Measurements from ENCODE around the gene FXR2. TPM values are rescaled to one million over a fixed set of nuclear protein-coding genes. Genes with fewer than 3 reads are reported as not detected.

Gene FXR2
- total and polyA plus RNA-seq, 2 donors from 2014 or later = 29.3 to 59.2 TPM

GRCh38 chr17:7555320-7555948 lies 59.3 kb downstream of the FXR2 start:
- Histone ChIP-seq H3K9ac (ENCODE audit: low read length in 3 of 3) (no peak overlapping the region), H3K4me3 (ENCODE audit: low read length in 3 of 3) (no peak overlapping the region), H3K36me3 (ENCODE audit: control insufficient read depth in 2 of 3, insufficient read depth in 3 of 3, low read length in 3 of 3) (no peaks in the 10 kb centered on the region), H3K9me3 (ENCODE audit: control insufficient read depth in 2 of 3, insufficient read depth in 1 of 3, low read length in 3 of 3) (no peaks in the 10 kb centered on the region), H3K4me1 (ENCODE audit: control insufficient read depth in 2 of 3, insufficient read depth in 2 of 3, low read depth in 1 of 3, low read length in 3 of 3) (peaks cover under 1 to 36% (median 30%) of the 10 kb centered on the region in 3 donors), H3K27ac (ENCODE audit: low read depth in 2 of 2, low read length in 2 of 2) (no peak overlapping the region), H3K27me3 (ENCODE audit: control insufficient read depth, insufficient read depth, low read length) (no peaks in the 10 kb centered on the region)
- no peak for TF ChIP-seq CTCF (IDR thresholded peaks at IDR 0.05; ENCODE audit: borderline replicate concordance, extremely low read depth, insufficient read depth)
- intact Hi-C loops (cut with DNase I) = no loop called here
- DNase-seq (no peak), FAIRE-seq (no peak)

- no peak overlapping the region for H3K27ac ChIP-seq (ENCODE audit: low read depth in 2 of 2, low read length in 2 of 2)
- intact Hi-C loops (cut with DNase I) = no loop called here
- FAIRE-seq = no peak
Observed at GRCh38 chr17:7553356-7553755, 61.3 kb downstream of the FXR2 start.

GRCh38 chr17:7552621-7553051 lies 62.1 kb downstream of the FXR2 start:
- Histone ChIP-seq H3K9ac (ENCODE audit: low read length in 3 of 3) (no peak overlapping the region), H3K27ac (ENCODE audit: low read depth in 2 of 2, low read length in 2 of 2) (no peak overlapping the region), H3K4me1 (ENCODE audit: control insufficient read depth in 2 of 3, insufficient read depth in 2 of 3, low read depth in 1 of 3, low read length in 3 of 3) (peaks cover 0 to 23% (median 14%) of the 10 kb centered on the region in 3 donors), H3K9me3 (ENCODE audit: control insufficient read depth in 2 of 3, insufficient read depth in 1 of 3, low read length in 3 of 3) (no peaks in the 10 kb centered on the region), H3K27me3 (ENCODE audit: control insufficient read depth, insufficient read depth, low read length) (no peaks in the 10 kb centered on the region), H3K36me3 (ENCODE audit: control insufficient read depth in 2 of 3, insufficient read depth in 3 of 3, low read length in 3 of 3) (no peaks in the 10 kb centered on the region), H3K4me3 (ENCODE audit: low read length in 3 of 3) (no peak overlapping the region)
- FAIRE-seq = no peak
- intact Hi-C loops (cut with DNase I) = no loop called here
- DNase-seq = no peak
- TF ChIP-seq CTCF (IDR thresholded peaks at IDR 0.05; ENCODE audit: borderline replicate concordance, extremely low read depth, insufficient read depth) = no peak

More at GRCh38 chr17:7553356-7553755, 61.3 kb downstream of the FXR2 start:
- Histone ChIP-seq H3K4me1 (ENCODE audit: control insufficient read depth in 2 of 3, insufficient read depth in 2 of 3, low read depth in 1 of 3, low read length in 3 of 3) (peaks cover 0 to 27% (median 17%) of the 10 kb centered on the region in 3 donors), H3K27me3 (ENCODE audit: control insufficient read depth, insufficient read depth, low read length) (no peaks in the 10 kb centered on the region), H3K9me3 (ENCODE audit: control insufficient read depth in 2 of 3, insufficient read depth in 1 of 3, low read length in 3 of 3) (no peaks in the 10 kb centered on the region), H3K36me3 (ENCODE audit: control insufficient read depth in 2 of 3, insufficient read depth in 3 of 3, low read length in 3 of 3) (no peaks in the 10 kb centered on the region), H3K4me3 (ENCODE audit: low read length in 3 of 3) (no peak overlapping the region), H3K9ac (ENCODE audit: low read length in 3 of 3) (no peak overlapping the region)
- no peak for TF ChIP-seq CTCF (IDR thresholded peaks at IDR 0.05; ENCODE audit: borderline replicate concordance, extremely low read depth, insufficient read depth)
- no peak for DNase-seq

Measured in kidney (tissue), 14 donors.